DND-41 (cell line): Measurements from ENCODE around the gene OSCAR.

Experiments used
- ATAC-seq: fragments of 200-7000 bp; cut with Tn5 transposase; 3 replicates; pipeline ENCODE4 v1.9.1; 2021; ENCODE audit warnings: low read depth; ENCODE audit not compliant: insufficient read depth
- DNase-seq: peaks from one replicate; pipeline ENCODE4 v3.0.0-alpha.2; 2020
- H2AFZ ChIP-seq: 2 replicates; pipeline ENCODE4 v1.6.0; 2012; ENCODE audit warnings: low read depth, low read length
- H3K27ac ChIP-seq: 2 replicates; pipeline ENCODE4 v1.5.1; 2012; ENCODE audit warnings: low read length, inconsistent platforms
- H3K27me3 ChIP-seq: fragments of 200-600 bp; sonication (generic); 2 replicates; pipeline ENCODE4 v1.6.0; 2012; ENCODE audit warnings: low read length, mild to moderate bottlenecking, inconsistent platforms; ENCODE audit not compliant: insufficient read depth, poor library complexity
- H3K36me3 ChIP-seq: 2 replicates; pipeline ENCODE4 v1.5.1; 2012; ENCODE audit warnings: low read length, inconsistent platforms; ENCODE audit not compliant: insufficient read depth
- H3K4me1 ChIP-seq: 2 replicates; pipeline ENCODE4 v1.5.1; 2012; ENCODE audit warnings: mild to moderate bottlenecking, low read length; ENCODE audit not compliant: insufficient read depth
- H3K4me2 ChIP-seq: 2 replicates; pipeline ENCODE4 v1.6.0; 2012; ENCODE audit warnings: mild to moderate bottlenecking, moderate library complexity, low read length, inconsistent platforms; ENCODE audit not compliant: insufficient read depth
- H3K4me3 ChIP-seq, 2 experiments: fragments of 200-600 bp in 1 of 2; shearing (Covaris generic) in 1 of 2; 2 replicates each; pipeline ENCODE4 v1.5.1; 2012 to 2016; ENCODE audit warnings: inconsistent platforms in 2 of 2, low read length in 2 of 2, mild to moderate bottlenecking in 2 of 2, low read depth in 1 of 2, moderate library complexity in 1 of 2
- H3K79me2 ChIP-seq: 2 replicates; pipeline ENCODE4 v1.6.0; 2012; ENCODE audit warnings: low read length, inconsistent platforms; ENCODE audit not compliant: insufficient read depth
- H3K9ac ChIP-seq: 2 replicates; pipeline ENCODE4 v1.6.0; 2012; ENCODE audit warnings: low read depth, mild to moderate bottlenecking, inconsistent platforms, low read length, moderate library complexity
- H3K9me3 ChIP-seq: 2 replicates; pipeline ENCODE4 v1.5.1; 2012; ENCODE audit warnings: low read length, moderate library complexity, mild to moderate bottlenecking, inconsistent platforms; ENCODE audit not compliant: insufficient read depth, severe bottlenecking
- H4K20me1 ChIP-seq: 2 replicates; pipeline ENCODE4 v1.6.0; 2012; ENCODE audit warnings: low read length; ENCODE audit not compliant: insufficient read depth
- CTCF ChIP-seq: IDR thresholded peaks from 2 replicates; pipeline ENCODE4 v1.5.1; 2012; ENCODE audit warnings: borderline replicate concordance, low read length, moderate library complexity, mild to moderate bottlenecking; ENCODE audit not compliant: poor library complexity, severe bottlenecking; ENCODE audit errors: extremely low read depth
- EZH2 ChIP-seq: IDR thresholded peaks from 3 replicates; pipeline ENCODE4 v1.6.1; 2012; ENCODE audit warnings: borderline replicate concordance, low read depth, mild to moderate bottlenecking, moderate library complexity, low read length, inconsistent platforms; ENCODE audit not compliant: severe bottlenecking

The OSCAR gene

GRCh38 chr19:54095136-54095858, 5.3 kb downstream of the OSCAR start:
- Histone ChIP-seq H3K27me3 (no peaks in the 10 kb centered on the region), H3K9ac (no peak overlapping the region), H2AFZ (no peak overlapping the region), H3K36me3 (no peaks in the 10 kb centered on the region), H3K9me3 (no peaks in the 10 kb centered on the region), H3K4me2 (no peak overlapping the region), H3K4me1 (no peaks in the 10 kb centered on the region), H4K20me1 (no peaks in the 10 kb centered on the region), H3K79me2 (no peaks in the 10 kb centered on the region), H3K4me3 (no peak overlapping the region), H3K27ac (no peak overlapping the region)
- DNase-seq (no peak), ATAC-seq (no peak)
- TF ChIP-seq CTCF (no peak), EZH2 (no peak)

GRCh38 chr19:54094426-54095000, 6.1 kb downstream of the OSCAR start:
- H3K4me2 ChIP-seq, result no peak overlapping the region
- no peak for TF ChIP-seq EZH2
- TF ChIP-seq CTCF, result no peak
- H3K9me3 ChIP-seq, result no peaks in the 10 kb centered on the region
- DNase-seq, result no peak
- H3K27me3 ChIP-seq, result no peaks in the 10 kb centered on the region
- H3K4me3 ChIP-seq, result no peak overlapping the region
- H3K79me2 ChIP-seq, result no peaks in the 10 kb centered on the region
- H3K9ac ChIP-seq, result no peak overlapping the region
- H3K4me1 ChIP-seq, result no peaks in the 10 kb centered on the region
- no peak for ATAC-seq
- H3K27ac ChIP-seq, result no peak overlapping the region
- H4K20me1 ChIP-seq, result no peaks in the 10 kb centered on the region
- no peaks in the 10 kb centered on the region for H3K36me3 ChIP-seq
- H2AFZ ChIP-seq, result no peak overlapping the region

DNA sequence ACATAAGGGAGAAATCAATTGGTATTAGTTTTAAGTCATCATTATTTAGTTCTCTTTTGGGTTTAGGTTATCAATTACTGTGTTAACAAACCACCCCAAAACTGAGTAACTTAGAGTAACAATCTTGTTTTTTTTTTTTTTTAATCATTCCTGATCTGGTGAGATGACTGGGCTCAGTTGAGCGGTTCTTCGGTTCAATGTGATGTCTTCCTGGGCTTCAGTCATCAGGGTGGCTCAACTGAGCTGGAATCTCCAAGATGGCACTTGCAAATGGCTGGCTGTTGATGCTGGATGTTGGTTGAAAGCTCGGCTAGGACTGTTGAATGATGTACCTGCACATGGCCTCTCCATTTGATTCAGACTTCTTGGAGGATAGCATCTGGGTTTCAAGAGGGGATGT, 16.2 kb downstream of the OSCAR start:
- no peak for TF ChIP-seq EZH2
- no peak for TF ChIP-seq CTCF
- H3K9ac ChIP-seq, result no peak overlapping the region
- H3K79me2 ChIP-seq, result no peaks in the 10 kb centered on the region
- no peak for ATAC-seq
- no peak overlapping the region for H3K27ac ChIP-seq
- H4K20me1 ChIP-seq, result no peaks in the 10 kb centered on the region
- H3K27me3 ChIP-seq, result no peaks in the 10 kb centered on the region
- no peak overlapping the region for H3K4me2 ChIP-seq
- no peak overlapping the region for H3K4me3 ChIP-seq
- no peaks in the 10 kb centered on the region for H3K36me3 ChIP-seq
- DNase-seq, result no peak
- no peak overlapping the region for H2AFZ ChIP-seq
- no peaks in the 10 kb centered on the region for H3K4me1 ChIP-seq
- H3K9me3 ChIP-seq, result peaks cover 6% of the 10 kb centered on the region
